SU-DHL-6 (cell line): ENCODE measurements around the gene CROT.

ENCODE experiments used
- CTCF ChIP-seq: fragments of 200-600 bp; sonication (generic); IDR thresholded peaks from one replicate; pipeline ENCODE4 v1.5.1; 2017; ENCODE audit warnings: antibody characterized with exemption, mild to moderate bottlenecking, low read length, moderate library complexity; ENCODE audit not compliant: insufficient read depth, poor library complexity, severe bottlenecking
- EZH2phosphoT487 ChIP-seq: fragments of 200-600 bp; sonication (generic), shearing (Covaris generic); conservative IDR thresholded peaks from 2 replicates; pipeline ENCODE4 v1.6.1; 2018; ENCODE audit warnings: mild to moderate bottlenecking, antibody characterized with exemption, low read length, moderate library complexity, mixed read lengths

GRCh38 chr7:87300756-87301155 lies 44.7 kb upstream of the CROT start:
- no peak for TF ChIP-seq CTCF
- TF ChIP-seq EZH2phosphoT487, result no peak
